GM21619 (cell line): Measurements from ENCODE around the gene HAPSTR1.

Experiments
- ATAC-seq: cut with Tn5 transposase; IDR thresholded peaks from one replicate; pipeline ENCODE4 v1.9.1; 2021; ENCODE audit not compliant: unreplicated experiment

Gene HAPSTR1

GRCh38 chr16:9095656-9096397 lies 4.4 kb downstream of the HAPSTR1 start:
- ATAC-seq, result no peak

DNA sequence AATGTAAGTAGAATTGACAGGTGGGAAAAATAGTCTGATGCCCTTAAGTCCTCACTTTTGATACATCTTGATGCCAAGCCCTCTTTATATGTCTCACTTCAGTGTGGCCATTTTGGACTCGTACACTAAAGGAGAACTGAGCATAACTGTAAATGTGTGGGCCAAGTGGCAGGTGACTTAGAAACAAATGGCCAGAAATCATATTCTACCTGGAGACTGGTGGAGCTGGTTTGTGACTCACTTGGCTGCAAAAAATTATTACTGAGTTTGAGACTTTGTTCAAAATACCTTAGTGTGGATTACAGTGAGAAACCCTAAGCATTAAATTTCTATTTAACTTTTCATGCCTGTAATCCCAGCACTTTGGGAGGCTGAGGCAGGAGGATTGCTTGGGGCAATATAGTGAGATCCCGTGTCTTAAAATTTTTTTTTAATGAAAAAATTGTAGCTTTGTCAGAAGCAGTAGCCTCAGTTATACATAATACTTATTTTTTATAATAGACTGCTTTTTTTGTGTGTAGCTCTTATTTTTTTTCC lies 5.0 kb downstream of the HAPSTR1 start:
- ATAC-seq, result no peak

- ATAC-seq, result no peak
These were observed 6.1 kb downstream of the HAPSTR1 start for GRCh38 chr16:9097266-9098219.

- ATAC-seq, result no peak
These were observed 7.1 kb downstream of the HAPSTR1 start for GRCh38 chr16:9098377-9099090.

DNA sequence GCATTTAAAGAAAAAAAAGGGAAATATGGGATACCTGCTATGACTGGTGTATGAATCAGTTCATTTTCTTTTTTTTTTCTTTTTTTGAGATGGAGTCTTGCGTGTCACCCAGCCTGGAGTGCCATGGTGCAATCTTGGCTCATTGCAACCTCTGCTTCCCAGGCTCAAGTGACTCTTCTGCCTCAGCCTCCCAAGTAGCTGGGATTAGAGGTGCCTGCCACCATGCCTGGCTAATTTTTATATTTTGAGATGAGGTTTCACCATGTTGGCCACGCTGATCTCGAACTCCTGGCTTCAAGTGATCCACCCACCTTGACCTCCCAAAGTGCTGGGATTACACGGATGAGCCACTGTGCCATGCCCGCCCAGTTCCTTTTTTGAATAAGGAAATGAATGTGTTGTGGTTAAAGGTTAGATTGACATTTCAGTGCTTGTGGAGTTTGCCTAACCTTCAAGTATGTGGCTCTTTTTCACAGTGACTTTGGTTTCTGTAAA lies 7.7 kb downstream of the HAPSTR1 start:
- peak; percentile 49 for ATAC-seq

DNA sequence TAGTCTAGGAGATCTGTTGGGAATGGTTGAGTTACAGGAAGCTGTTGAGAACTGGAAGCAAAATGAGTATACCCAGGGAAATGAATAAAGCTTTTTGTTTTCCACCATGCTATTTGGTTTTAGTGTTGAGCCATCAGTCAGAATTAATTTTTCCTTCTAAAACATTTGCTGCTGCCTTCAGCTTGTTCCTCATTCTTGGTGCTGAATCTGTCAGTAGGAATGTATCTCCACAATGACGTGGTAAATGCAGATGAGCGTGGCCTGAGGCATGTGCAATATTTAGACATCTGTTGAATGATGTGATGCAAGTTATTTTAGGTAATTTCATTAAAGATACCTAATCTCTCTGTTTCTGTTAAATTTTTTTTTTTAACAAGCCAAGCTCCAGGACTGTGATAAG lies 10.9 kb downstream of the HAPSTR1 start:
- no peak for ATAC-seq

GRCh38 chr16:9102943-9103342 lies 11.5 kb downstream of the HAPSTR1 start:
- no peak for ATAC-seq

DNA sequence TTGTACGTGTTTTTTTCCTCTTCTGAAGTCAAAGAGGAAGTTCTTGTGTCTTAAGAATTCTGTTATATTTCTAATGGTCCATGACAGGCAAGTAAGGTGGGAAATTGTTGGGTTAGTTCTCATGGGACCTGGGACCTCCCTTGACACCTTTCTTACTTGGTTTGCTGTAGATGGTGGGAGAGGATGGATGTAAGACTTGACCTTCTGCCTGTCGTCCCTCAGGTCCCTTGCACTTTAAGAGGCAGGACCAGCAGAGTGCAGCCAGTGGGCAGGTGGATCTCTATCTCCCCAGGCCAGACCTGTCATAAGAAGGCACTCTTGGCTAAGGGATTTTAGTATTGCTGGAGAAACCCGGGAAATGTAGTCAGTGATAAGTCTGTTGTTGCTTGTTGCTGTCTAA lies 12.1 kb downstream of the HAPSTR1 start:
- no peak for ATAC-seq

DNA sequence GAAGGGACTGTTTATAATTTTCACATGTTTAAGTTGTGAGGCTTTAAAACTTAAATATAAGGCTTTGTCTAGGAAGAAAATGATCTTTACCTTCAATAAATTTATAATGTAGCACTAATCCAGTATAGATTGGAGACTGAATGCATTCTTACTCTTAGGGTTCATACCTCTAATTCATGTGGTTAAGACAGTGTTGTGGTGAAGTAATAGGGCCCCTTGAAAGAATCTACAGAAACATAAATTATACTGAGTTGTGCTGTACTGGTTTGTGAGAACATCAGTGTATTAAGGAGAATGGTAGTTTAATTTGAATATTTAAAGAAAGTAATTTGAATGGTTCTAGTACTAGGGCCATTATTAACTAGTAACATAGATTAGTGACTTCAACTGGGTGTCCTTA lies 13.7 kb downstream of the HAPSTR1 start:
- no peak for ATAC-seq

GRCh38 chr16:9107025-9107970 lies 15.9 kb downstream of the HAPSTR1 start:
- ATAC-seq, result no peak

GRCh38 chr16:9109255-9109654 lies 17.8 kb downstream of the HAPSTR1 start:
- no peak for ATAC-seq

DNA sequence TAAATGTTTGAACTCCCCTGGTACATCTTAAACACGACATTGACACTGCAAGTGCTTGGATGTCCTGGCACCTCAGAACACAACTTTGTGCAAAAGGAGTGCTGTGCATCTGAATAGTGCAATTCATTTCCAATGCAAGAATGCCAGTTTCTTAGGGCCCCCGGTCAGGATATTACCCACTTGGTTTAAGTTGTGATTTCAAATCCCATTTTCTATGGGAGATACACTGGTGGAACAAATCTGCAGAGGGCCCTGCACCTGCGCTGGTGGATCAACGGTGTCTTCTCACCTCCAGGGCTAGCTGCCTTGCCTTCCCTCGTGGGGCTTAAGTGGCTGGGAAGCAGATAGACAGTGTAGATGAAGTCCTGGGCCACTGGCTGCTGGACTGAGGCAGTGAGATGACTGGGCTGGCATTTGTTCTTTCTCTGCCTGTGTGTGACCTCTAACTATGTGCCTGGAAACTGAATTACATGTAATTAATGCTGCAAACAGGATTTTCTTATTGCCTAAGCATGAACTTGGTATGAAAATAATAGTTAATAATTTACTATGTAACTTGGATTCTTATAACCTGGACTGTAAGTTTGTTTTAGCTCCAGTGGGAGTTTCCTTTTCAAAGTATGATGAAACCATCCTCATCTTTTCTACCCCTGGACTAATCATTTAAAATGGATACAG lies 20.9 kb downstream of the HAPSTR1 start:
- no peak for ATAC-seq

DNA sequence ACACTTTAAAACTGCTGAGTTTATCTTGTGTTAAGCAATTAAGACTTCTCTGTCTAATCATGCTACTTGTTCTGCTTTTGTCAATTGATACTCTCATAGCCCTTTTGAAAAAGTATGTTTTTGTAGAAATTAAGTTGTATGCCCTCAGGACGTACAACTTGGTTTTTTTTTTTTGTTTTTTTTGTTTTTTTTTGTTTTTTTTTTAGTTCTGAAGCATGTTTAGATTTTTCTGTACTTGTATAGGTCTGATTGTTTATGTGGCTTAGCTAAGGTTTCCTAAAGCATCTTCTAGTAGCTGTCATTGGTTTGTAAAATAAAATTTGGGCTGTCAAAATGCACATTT lies 21.4 kb downstream of the HAPSTR1 start:
- no peak for ATAC-seq

DNA sequence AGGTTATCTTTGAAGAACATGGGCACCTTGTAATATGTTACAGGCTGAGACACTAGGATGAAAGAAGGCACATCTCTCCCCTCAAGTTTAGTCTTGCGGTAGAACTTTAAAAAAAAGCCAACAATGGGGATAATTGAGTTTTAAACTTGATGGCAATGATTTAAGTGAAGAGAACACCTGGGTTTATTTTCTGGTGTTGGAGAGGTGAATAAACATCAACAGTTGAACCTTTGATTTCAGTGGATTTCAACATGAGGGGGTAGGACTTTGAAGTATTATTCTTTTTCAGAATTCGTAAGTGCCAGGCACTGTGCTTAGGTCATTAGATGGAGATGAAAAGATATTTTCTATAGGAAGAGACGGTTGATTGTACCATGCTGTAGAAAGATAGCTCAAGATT lies 22.3 kb downstream of the HAPSTR1 start:
- ATAC-seq, result no peak

DNA sequence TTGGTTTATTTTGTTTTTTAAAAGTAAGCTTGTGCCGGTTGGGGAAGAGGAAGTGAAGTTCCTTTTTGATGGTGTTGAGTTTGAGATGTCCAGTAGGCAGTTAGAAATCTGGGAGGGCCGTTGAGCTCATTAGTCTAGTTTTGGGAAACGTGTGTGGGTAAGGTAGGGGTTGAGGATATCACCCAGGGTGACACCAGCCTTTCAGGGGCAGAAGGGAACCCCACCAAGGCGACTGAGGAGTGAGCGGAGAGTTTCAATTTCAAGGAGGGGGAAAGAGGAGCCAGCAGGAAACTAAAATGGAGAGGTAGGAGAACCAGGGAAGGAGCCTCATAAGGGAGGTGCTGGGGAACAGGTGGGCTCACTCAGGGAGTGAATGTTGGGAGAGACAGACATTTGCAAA lies 22.7 kb downstream of the HAPSTR1 start:
- ATAC-seq, result no peak

- no peak for ATAC-seq
These were observed 23.4 kb downstream of the HAPSTR1 start for GRCh38 chr16:9114842-9115241.

GRCh38 chr16:9115277-9115676 lies 23.8 kb downstream of the HAPSTR1 start:
- no peak for ATAC-seq

GRCh38 chr16:9116141-9116540 lies 24.7 kb downstream of the HAPSTR1 start:
- ATAC-seq, result no peak

DNA sequence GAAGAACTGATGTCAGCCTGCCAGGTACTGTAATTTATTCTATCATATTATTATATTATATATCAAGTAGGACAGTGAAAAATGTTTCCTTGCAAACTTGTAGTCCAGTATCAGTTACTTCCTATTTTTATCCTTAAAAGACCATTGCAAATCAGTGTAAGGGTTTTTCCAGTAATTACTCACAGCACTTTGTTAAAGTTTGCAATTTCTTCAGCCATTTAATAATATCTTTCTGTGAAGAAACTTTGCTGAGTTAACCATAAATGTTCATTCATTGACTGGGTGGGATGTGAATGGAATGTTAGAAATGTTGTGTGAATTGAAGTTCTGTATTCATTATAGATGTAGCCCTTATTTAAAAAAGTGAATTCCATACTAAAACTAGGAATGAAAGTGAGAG lies 26.7 kb downstream of the HAPSTR1 start:
- ATAC-seq, result no peak

DNA sequence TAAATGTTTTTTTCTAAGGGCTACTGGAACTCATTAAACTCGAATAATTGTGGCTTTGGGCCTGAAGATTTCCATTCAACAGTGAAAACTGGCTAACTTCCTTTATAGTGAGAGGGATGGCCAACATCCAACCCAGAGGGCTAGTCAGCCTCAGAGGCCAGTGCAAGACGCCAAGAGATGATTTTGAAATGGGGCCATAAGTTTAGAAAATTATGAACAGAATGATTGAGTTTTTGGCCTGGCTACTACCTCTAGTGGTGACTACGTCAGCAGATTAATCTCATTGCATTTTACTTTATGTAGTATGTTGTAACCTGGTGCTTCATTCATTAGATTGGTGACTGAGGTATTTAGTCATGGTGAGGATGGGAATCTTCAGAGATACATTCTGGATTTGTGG lies 28.4 kb downstream of the HAPSTR1 start:
- ATAC-seq, result no peak
